IMR-90 (cell line): ENCODE results near the gene EIF3A. TPM values are rescaled to one million over a fixed set of nuclear protein-coding genes. Genes with fewer than 3 reads are reported as not detected.

Experiments
- ATAC-seq: fragments of 200-7000 bp; cut with Tn5 transposase; 2 replicates; pipeline ENCODE4 v1.9.1; 2020; ENCODE audit warnings: low read depth, mild to moderate bottlenecking, moderate library complexity
- BruUV-seq: library from RNA; stranded (reverse); fragments of 400-500 nt; replicated peaks from 2 replicates; lab custom pipeline; 2021; lab: Mats Ljungman, UMichigan
- CTCF ChIA-PET: fragments of 300-600 bp; formaldehyde crosslinking; extraction: SDS; loops from one replicate; lab custom pipeline; 2021; ENCODE audit warnings: antibody characterized with exemption; lab: Yijun Ruan, JAX
- POLR2A ChIA-PET: fragments of 300-600 bp; sonication (Branson Sonifier 250); formaldehyde crosslinking; loops from one replicate; lab custom pipeline; 2022; ENCODE audit warnings: antibody characterized with exemption; ENCODE audit not compliant: unreplicated experiment; lab: Charles Lee
- DNase-seq: peaks from one replicate; pipeline ENCODE4 v3.0.0; 2013
- H2AFZ ChIP-seq: replicated peaks from 2 replicates; pipeline ENCODE3; 2013; ENCODE audit warnings: low read length, mild to moderate bottlenecking; ENCODE audit not compliant: poor library complexity
- H2AK5ac ChIP-seq: 2 replicates; pipeline ENCODE4 v1.6.1; 2013; ENCODE audit warnings: low read depth, low read length, inconsistent platforms
- H2AK9ac ChIP-seq: replicated peaks from 2 replicates; pipeline ENCODE3; 2013; ENCODE audit warnings: mild to moderate bottlenecking, low read depth, low read length, moderate library complexity; ENCODE audit not compliant: poor library complexity
- H2BK120ac ChIP-seq: 2 replicates; pipeline ENCODE4 v1.6.1; 2013; ENCODE audit warnings: low read depth, low read length, inconsistent platforms
- H2BK15ac ChIP-seq: 3 replicates; pipeline ENCODE4 v1.6.1; 2013; ENCODE audit warnings: low read depth, low read length, inconsistent platforms
- H2BK20ac ChIP-seq: 2 replicates; pipeline ENCODE4 v1.6.1; 2013; ENCODE audit warnings: low read depth, mild to moderate bottlenecking, inconsistent platforms, low read length, moderate library complexity
- H2BK5ac ChIP-seq: 2 replicates; pipeline ENCODE4 v1.6.1; 2013; ENCODE audit warnings: mild to moderate bottlenecking, low read depth, low read length, inconsistent platforms; ENCODE audit not compliant: poor library complexity, severe bottlenecking
- H3K14ac ChIP-seq: replicated peaks from 2 replicates; pipeline ENCODE4 v1.6.1; 2013; ENCODE audit warnings: low read depth, low read length, inconsistent platforms
- H3K18ac ChIP-seq: 2 replicates; pipeline ENCODE4 v1.6.1; 2013; ENCODE audit warnings: low read depth, low read length, control low read depth
- H3K23ac ChIP-seq: 2 replicates; pipeline ENCODE4 v1.6.1; 2013; ENCODE audit warnings: low read depth, low read length, inconsistent platforms
- H3K27ac ChIP-seq: 2 replicates; pipeline ENCODE4 v1.5.1; 2013; ENCODE audit warnings: mild to moderate bottlenecking, control low read depth, low read length; ENCODE audit not compliant: insufficient read depth
- H3K27me3 ChIP-seq: 2 replicates; pipeline ENCODE4 v1.6.1; 2013; ENCODE audit warnings: low read length; ENCODE audit not compliant: control insufficient read depth, insufficient read depth
- H3K36me3 ChIP-seq: 2 replicates; pipeline ENCODE4 v1.6.1; 2013; ENCODE audit warnings: low read length, mixed read lengths; ENCODE audit not compliant: control insufficient read depth, insufficient read depth
- H3K4ac ChIP-seq: 2 replicates; pipeline ENCODE4 v1.6.1; 2013; ENCODE audit warnings: low read depth, low read length, inconsistent platforms
- H3K4me1 ChIP-seq: 2 replicates; pipeline ENCODE4 v1.6.1; 2013; ENCODE audit warnings: low read length, mixed read lengths; ENCODE audit not compliant: control insufficient read depth, insufficient read depth
- H3K4me2 ChIP-seq: 2 replicates; pipeline ENCODE4 v1.6.1; 2013; ENCODE audit warnings: low read depth, mild to moderate bottlenecking, control low read depth, low read length, moderate library complexity
- H3K4me3 ChIP-seq: 2 replicates; pipeline ENCODE4 v1.5.1; 2013; ENCODE audit warnings: low read depth, mild to moderate bottlenecking, control low read depth, low read length, moderate library complexity; ENCODE audit not compliant: insufficient read depth
- H3K56ac ChIP-seq: 2 replicates; pipeline ENCODE4 v1.6.1; 2013; ENCODE audit warnings: low read length, inconsistent platforms; ENCODE audit not compliant: insufficient read depth; ENCODE audit errors: extremely low read depth
- H3K79me1 ChIP-seq, 2 experiments: 2 replicates each; pipeline ENCODE4 v1.6.1; 2013; ENCODE audit warnings: low read length in 2 of 2, inconsistent platforms in 1 of 2, low read depth in 1 of 2
- H3K9ac ChIP-seq: 2 replicates; pipeline ENCODE4 v1.6.1; 2013; ENCODE audit warnings: low read depth, low read length, control low read depth
- H3K9me1 ChIP-seq: 2 replicates; pipeline ENCODE4 v1.6.1; 2013; ENCODE audit warnings: low read length, inconsistent platforms; ENCODE audit not compliant: insufficient read depth
- H3K9me3 ChIP-seq: 2 replicates; pipeline ENCODE4 v1.6.1; 2013; ENCODE audit warnings: low read length; ENCODE audit not compliant: control insufficient read depth, insufficient read depth
- H4K20me1 ChIP-seq: 2 replicates; pipeline ENCODE4 v1.6.1; 2013; ENCODE audit warnings: low read length, inconsistent platforms; ENCODE audit not compliant: insufficient read depth
- H4K5ac ChIP-seq: 2 replicates; pipeline ENCODE4 v1.6.1; 2013; ENCODE audit warnings: mild to moderate bottlenecking, low read depth, low read length, control low read depth
- H4K8ac ChIP-seq, 2 experiments: 2 replicates each; pipeline ENCODE4 v1.6.1; 2013; ENCODE audit warnings: low read depth in 2 of 2, low read length in 2 of 2, control low read depth in 1 of 2, inconsistent platforms in 1 of 2
- H4K91ac ChIP-seq: 2 replicates; pipeline ENCODE4 v1.6.1; 2013; ENCODE audit warnings: low read depth, low read length, inconsistent platforms; ENCODE audit not compliant: insufficient read depth
- BHLHE40 ChIP-seq: fragments of 150-350 bp; IDR thresholded peaks from 2 replicates; pipeline ENCODE4 v1.6.1; 2016; ENCODE audit warnings: mild to moderate bottlenecking, low read depth, low read length
- CEBPB ChIP-seq: IDR thresholded peaks from 2 replicates; pipeline ENCODE4 v1.6.1; 2012; ENCODE audit warnings: low read depth, low read length, improper control_type of control experiment
- CHD1 ChIP-seq: IDR thresholded peaks from 2 replicates; pipeline ENCODE4 v1.6.1; 2012; ENCODE audit warnings: low read depth, low read length, improper control_type of control experiment
- CTCF ChIP-seq: conservative IDR thresholded peaks from 2 replicates; pipeline ENCODE4 v1.5.1; 2012; ENCODE audit warnings: mild to moderate bottlenecking, low read depth, low read length, improper control_type of control experiment
- ELK1 ChIP-seq: fragments of 150-350 bp; IDR thresholded peaks from 2 replicates; pipeline ENCODE4 v1.6.1; 2016; ENCODE audit warnings: low read depth, mild to moderate bottlenecking, low read length, moderate library complexity, borderline replicate concordance
- FOS ChIP-seq: fragments of 150-350 bp; IDR thresholded peaks from 2 replicates; pipeline ENCODE4 v1.6.1; 2016; ENCODE audit warnings: low read depth, low read length
- MAZ ChIP-seq: IDR thresholded peaks from 2 replicates; pipeline ENCODE4 v1.6.1; 2012; ENCODE audit warnings: low read depth, mild to moderate bottlenecking, low read length, improper control_type of control experiment, moderate library complexity, borderline replicate concordance
- MXI1 ChIP-seq: IDR thresholded peaks from 2 replicates; pipeline ENCODE4 v1.6.1; 2012; ENCODE audit warnings: low read depth, mild to moderate bottlenecking, low read length, moderate library complexity, borderline replicate concordance
- NFE2L2 ChIP-seq: fragments of 150-350 bp; IDR thresholded peaks from 2 replicates; pipeline ENCODE4 v1.6.1; 2016; ENCODE audit warnings: low read depth, mild to moderate bottlenecking, low read length
- POLR2A ChIP-seq: IDR thresholded peaks from 2 replicates; pipeline ENCODE4 v1.6.1; 2012; ENCODE audit warnings: mild to moderate bottlenecking, low read depth, low read length
- RAD21 ChIP-seq: IDR thresholded peaks from 2 replicates; pipeline ENCODE4 v1.6.1; 2012; ENCODE audit warnings: low read length, improper control_type of control experiment
- RCOR1 ChIP-seq: IDR thresholded peaks from 2 replicates; pipeline ENCODE4 v1.6.1; 2012; ENCODE audit warnings: mild to moderate bottlenecking, low read length, improper control_type of control experiment; ENCODE audit not compliant: insufficient replicate concordance
- RFX5 ChIP-seq: IDR thresholded peaks from 2 replicates; pipeline ENCODE4 v1.8.0; 2012; ENCODE audit warnings: low read depth, mild to moderate bottlenecking, low read length, moderate library complexity
- SMC3 ChIP-seq: fragments of 150-350 bp; IDR thresholded peaks from 2 replicates; pipeline ENCODE4 v1.6.1; 2016; ENCODE audit warnings: low read depth, mild to moderate bottlenecking, antibody characterized with exemption, low read length, moderate library complexity
- USF2 ChIP-seq: fragments of 150-350 bp; IDR thresholded peaks from 2 replicates; pipeline ENCODE4 v1.6.1; 2017; ENCODE audit warnings: mild to moderate bottlenecking, antibody characterized with exemption, low read length, low read depth
- WGBS, 2 experiments: methylation state at CpG; one replicate each; pipeline versions ENCODE4 v1.1.5 to v1.1.7; 2013; ENCODE audit warnings: missing lambda C conversion rate in 2 of 2; ENCODE audit not compliant: insufficient read length in 1 of 2; ENCODE audit errors: extremely low coverage in 2 of 2; 5-methylcytosine and 5-hydroxymethylcytosine counted together
- dilution Hi-C: fragments of 300-500 bp; cut with HindIII; formaldehyde crosslinking; loops from one replicate; pipeline ENCODE4 v1.14.3; 2018; ENCODE audit warnings: low sequenced_read_pairs; ENCODE audit not compliant: unreplicated experiment
- in situ Hi-C: fragments of 300-500 bp; cut with MboI; formaldehyde crosslinking; loops from 3 replicates; pipeline ENCODE4 v1.14.3; 2019; ENCODE audit warnings: low sequenced_read_pairs, inconsistent platforms, mixed read lengths
- intact Hi-C: fragments of 100-400 bp; cut with micrococcal nuclease; formaldehyde crosslinking; loops from 2 replicates; pipeline ENCODE4 v1.10.0; 2022
- polyA plus RNA-seq, 3 experiments: library from polyadenylated mRNA; depleted of rRNA; stranded (reverse); fragments of >200 nt; gene quantifications; 2 replicates each; pipeline ENCODE4 v1.2.3, GENCODE V29; 2012; ENCODE audit warnings: low replicate concordance in 1 of 3
- total RNA-seq: library from RNA; depleted of rRNA; stranded (reverse); fragments of >200 nt; gene quantifications from 2 replicates; pipeline ENCODE4 v1.2.3, GENCODE V29; 2012

EIF3A gene
- total and polyA plus RNA-seq, 2 of the 4 experiments (the other 2 are of a cell fraction), result 49.6 to 145 TPM

GRCh38 chr10:119100434-119101238 is 20.0 kb upstream of the EIF3A start:
- no peaks in the 10 kb centered on the region for H3K36me3 ChIP-seq
- no peak overlapping the region for H3K4me2 ChIP-seq
- no peak overlapping the region for H3K27ac ChIP-seq
- H2BK20ac ChIP-seq, result no peak overlapping the region
- intact Hi-C loops, result no loop called here
- dilution Hi-C loops, result no loop called here
- peaks cover 8 to 11% of the 10 kb centered on the region in 2 experiments for H3K79me1 ChIP-seq
- no peak overlapping the region for H3K4ac ChIP-seq
- H3K4me1 ChIP-seq, result peaks cover under 1% of the 10 kb centered on the region; the same call in 1 of the 2 replicates
- no peak overlapping the region for H3K9ac ChIP-seq
- no peak overlapping the region for H3K56ac ChIP-seq
- no peak overlapping the region for H3K23ac ChIP-seq
- H3K14ac ChIP-seq, result no peak overlapping the region
- no peak overlapping the region for H2BK120ac ChIP-seq
- no peak overlapping the region for H3K4me3 ChIP-seq
- H2AK9ac ChIP-seq, result no peak overlapping the region
- in situ Hi-C loops, result no loop called here
- 80% methylated on average over 1 of the region's 3 CpGs; no CpG with 5 or more reads in 1 of the 2 experiments for WGBS, 2 experiments
- H4K5ac ChIP-seq, result no peak overlapping the region
- no peak overlapping the region for H2AK5ac ChIP-seq
- H3K9me1 ChIP-seq, result 0 out of 2 replicates have a peak, but pooled peaks cover 5% of the 10 kb centered on the region
- no peaks in the 10 kb centered on the region for H3K9me3 ChIP-seq
- no peak overlapping the region for H2BK15ac ChIP-seq
- CTCF ChIA-PET, result interaction anchor here (0.6 kb wide), 1 partner anchor 15 kb away, joined by 3 read pairs; no protein-coding TSS in a partner anchor
- H4K91ac ChIP-seq, result no peak overlapping the region
- H2BK5ac ChIP-seq, result no peak overlapping the region
- H4K8ac ChIP-seq, result no peak overlapping the region
- no TSS peak for BruUV-seq
- no peaks in the 10 kb centered on the region for H3K27me3 ChIP-seq
- DNase-seq (no peak), ATAC-seq (no peak)
- no peak overlapping the region for H3K18ac ChIP-seq
- POLR2A ChIA-PET, result no interaction called here
- H2AFZ ChIP-seq, result no peak overlapping the region
- H4K20me1 ChIP-seq, result peaks cover 4% of the 10 kb centered on the region; the same call in 1 of the 2 replicates
- TF ChIP-seq RFX5, result no peak
- no peak for TF ChIP-seq POLR2A
- no peak for TF ChIP-seq CHD1
- no peak for TF ChIP-seq USF2
- TF ChIP-seq MAZ, result no peak
- no peak for TF ChIP-seq BHLHE40
- no peak for TF ChIP-seq SMC3
- no peak for TF ChIP-seq CTCF
- TF ChIP-seq FOS, result no peak
- no peak for TF ChIP-seq RCOR1
- TF ChIP-seq ELK1, result no peak
- TF ChIP-seq RAD21, result no peak
- TF ChIP-seq CEBPB, result no peak
- no peak for TF ChIP-seq MXI1
- TF ChIP-seq NFE2L2, result no peak
